GM12891 (cell line): ENCODE results near the gene SETD2.
"Not testable (repeated sequence)": the region's sequence is repeated elsewhere in the genome, so short reads cannot be mapped to it uniquely, and the experiment has no call there.

Source experiments
- DNase-seq: peaks from one replicate; pipeline ENCODE4 v3.0.0; 2011; ENCODE audit warnings: low spot score; ENCODE audit not compliant: insufficient read length
- FAIRE-seq: peaks from 2 replicates; lab custom pipeline; 2011; peaks lifted over from hg19 to GRCh38; lab: Jason Lieb, UNC
- PAX5 ChIP-seq: IDR thresholded peaks from 2 replicates; pipeline ENCODE4 v1.6.1; 2011; ENCODE audit warnings: low read length, moderate library complexity, mild to moderate bottlenecking; ENCODE audit not compliant: insufficient read depth, severe bottlenecking
- POLR2A ChIP-seq: IDR thresholded peaks from 2 replicates; pipeline ENCODE4 v1.6.1; 2011; ENCODE audit warnings: low read depth, low read length, control low read depth
- POLR2AphosphoS5 ChIP-seq: IDR thresholded peaks from 2 replicates; pipeline ENCODE4 v1.6.1; 2011; ENCODE audit warnings: low read depth, low read length, control low read depth
- POU2F2 ChIP-seq: IDR thresholded peaks from 2 replicates; pipeline ENCODE4 v1.6.1; 2011; ENCODE audit warnings: low read depth, mild to moderate bottlenecking, control low read depth, low read length, moderate library complexity
- SPI1 ChIP-seq: IDR thresholded peaks from 2 replicates; pipeline ENCODE4 v1.6.1; 2011; ENCODE audit warnings: low read depth, low read length, control low read depth
- TAF1 ChIP-seq: IDR thresholded peaks from 2 replicates; pipeline ENCODE4 v1.6.1; 2011; ENCODE audit warnings: low read depth, low read length, control low read depth

Gene SETD2

DNA sequence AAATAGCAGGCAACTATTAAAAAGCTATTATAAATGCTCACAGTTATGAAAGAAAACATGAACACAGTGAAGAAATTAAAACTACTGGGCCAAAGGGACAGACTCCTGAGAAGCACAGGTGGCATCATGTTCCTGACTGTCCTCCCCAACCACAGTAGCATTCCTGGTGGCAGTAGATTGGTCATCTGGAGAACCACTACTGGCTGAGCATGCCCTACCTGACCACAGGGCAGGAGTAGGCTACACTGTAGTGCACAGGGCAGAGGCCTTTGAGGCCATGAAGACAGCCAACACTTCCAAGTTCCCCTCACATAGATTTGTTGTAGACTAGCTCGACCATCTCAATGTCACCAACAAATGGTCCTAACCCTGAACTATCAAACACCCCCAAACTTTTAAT lies 135.2 kb downstream of the SETD2 start:
- FAIRE-seq (peak; percentile 9), DNase-seq (no peak)
- TF ChIP-seq POLR2AphosphoS5 (no peak), PAX5 (no peak), SPI1 (no peak), POLR2A (no peak)

DNA sequence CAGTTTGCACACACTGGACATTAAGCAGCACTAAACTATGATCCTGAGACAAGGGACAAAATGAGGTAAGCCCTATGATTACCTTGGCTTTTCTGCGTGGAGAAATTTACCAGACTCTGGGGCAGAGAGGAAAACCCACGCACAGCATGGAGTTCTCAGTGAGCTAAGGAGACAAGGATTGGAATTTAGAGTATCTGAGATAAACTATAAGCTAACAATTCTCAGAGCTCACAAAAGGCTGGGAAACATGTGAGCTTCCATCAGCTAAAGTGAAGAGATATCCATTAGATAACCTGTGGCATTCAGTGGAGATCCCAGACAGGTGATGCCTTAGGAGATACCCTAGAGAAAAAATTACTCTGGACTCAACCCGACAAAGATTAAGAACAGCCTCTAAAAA lies 135.8 kb downstream of the SETD2 start:
- FAIRE-seq, result no peak
- no peak for DNase-seq
- TF ChIP-seq POLR2A, result no peak
- TF ChIP-seq PAX5, result no peak
- TF ChIP-seq POU2F2, result no peak
- no peak for TF ChIP-seq SPI1
- no peak for TF ChIP-seq TAF1

DNA sequence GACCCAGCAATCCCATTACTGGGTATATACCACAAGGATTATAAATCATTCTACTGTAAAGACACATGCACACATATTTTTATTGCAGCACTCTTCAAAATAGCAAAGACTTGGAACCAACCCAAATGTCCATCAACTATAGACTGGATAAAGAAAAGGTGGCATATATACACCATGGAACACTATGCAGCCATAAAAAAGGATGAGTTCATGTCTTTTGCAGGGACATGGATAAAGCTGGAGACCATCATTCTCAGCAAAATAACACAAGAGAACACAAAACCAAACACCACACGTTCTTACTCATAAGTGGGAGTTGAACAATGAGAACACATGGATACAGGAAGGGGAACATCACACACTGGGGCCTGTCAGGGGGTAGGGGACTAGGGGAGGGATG lies 137.5 kb downstream of the SETD2 start:
- not testable (repeated sequence) for FAIRE-seq, DNase-seq

DNA sequence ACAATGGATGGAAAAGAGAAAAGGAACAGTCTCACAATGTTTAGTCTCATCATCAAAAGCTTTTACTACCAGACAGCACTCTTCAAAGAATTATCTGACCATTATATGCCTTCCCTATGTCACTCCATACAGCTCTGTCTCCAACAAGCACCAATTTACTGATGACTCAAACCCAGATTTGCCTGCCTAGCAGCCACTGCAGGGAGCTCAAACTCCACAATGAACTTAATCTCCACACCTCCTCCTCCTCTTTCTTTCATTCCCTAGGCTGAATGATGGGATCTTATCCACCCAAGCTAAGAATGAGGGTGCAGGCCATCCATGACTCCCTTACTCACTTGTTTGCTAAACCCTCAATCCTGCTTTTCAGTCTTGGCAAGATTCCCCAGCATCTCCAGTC lies 139.0 kb downstream of the SETD2 start:
- DNase-seq (no peak), FAIRE-seq (no peak)
- no peak for TF ChIP-seq TAF1
- TF ChIP-seq POU2F2, result no peak
- TF ChIP-seq SPI1, result no peak
- TF ChIP-seq POLR2A, result no peak
- TF ChIP-seq PAX5, result no peak
- TF ChIP-seq POLR2AphosphoS5, result no peak

DNA sequence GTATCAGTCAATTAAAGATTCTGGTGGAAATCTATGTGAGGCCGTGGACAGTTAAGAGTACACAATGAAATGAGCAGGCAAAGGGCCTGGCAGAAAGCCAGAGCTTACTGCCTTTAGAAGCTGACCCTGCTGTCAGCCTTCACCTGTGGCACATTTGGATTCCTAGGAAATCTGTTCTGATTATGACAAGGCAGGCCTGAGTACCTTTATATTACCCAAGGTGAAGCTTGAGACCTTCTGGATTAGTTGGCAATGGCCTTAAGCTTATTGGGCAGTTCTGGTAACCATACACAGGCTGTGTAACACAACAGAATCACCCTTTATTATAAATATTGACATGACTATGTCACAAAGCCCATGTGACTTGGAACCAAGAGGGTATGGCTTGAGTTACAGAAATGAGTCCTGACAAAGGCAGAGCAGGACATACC lies 141.3 kb downstream of the SETD2 start:
- FAIRE-seq (no peak), DNase-seq (no peak)
- no peak for TF ChIP-seq POLR2A
- TF ChIP-seq SPI1, result no peak
- no peak for TF ChIP-seq POU2F2
- no peak for TF ChIP-seq PAX5
- TF ChIP-seq POLR2AphosphoS5, result no peak
- no peak for TF ChIP-seq TAF1

DNA sequence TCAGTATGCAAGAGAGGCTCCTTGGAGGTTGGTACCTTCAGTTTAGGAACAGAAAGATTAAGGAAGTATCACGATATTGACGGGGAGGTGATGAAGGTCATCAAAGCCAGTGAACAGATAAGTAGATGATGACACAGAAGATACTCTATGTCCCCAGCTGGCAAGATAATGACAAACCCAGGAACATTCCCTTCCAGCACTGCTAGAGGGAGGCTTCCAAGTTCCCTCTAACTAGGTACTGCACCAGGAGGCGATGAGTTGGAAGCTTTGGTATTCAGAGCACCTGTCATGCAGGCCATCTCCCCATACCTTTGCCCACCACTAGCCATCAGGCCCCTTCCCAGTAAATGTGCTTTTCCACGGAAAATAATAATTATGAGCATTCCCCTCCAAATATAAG lies 143.6 kb downstream of the SETD2 start:
- no peak for DNase-seq
- FAIRE-seq, result no peak
- TF ChIP-seq PAX5, result no peak
- no peak for TF ChIP-seq POLR2A
- no peak for TF ChIP-seq TAF1
- TF ChIP-seq POLR2AphosphoS5, result no peak
- TF ChIP-seq SPI1, result no peak
- no peak for TF ChIP-seq POU2F2

DNA sequence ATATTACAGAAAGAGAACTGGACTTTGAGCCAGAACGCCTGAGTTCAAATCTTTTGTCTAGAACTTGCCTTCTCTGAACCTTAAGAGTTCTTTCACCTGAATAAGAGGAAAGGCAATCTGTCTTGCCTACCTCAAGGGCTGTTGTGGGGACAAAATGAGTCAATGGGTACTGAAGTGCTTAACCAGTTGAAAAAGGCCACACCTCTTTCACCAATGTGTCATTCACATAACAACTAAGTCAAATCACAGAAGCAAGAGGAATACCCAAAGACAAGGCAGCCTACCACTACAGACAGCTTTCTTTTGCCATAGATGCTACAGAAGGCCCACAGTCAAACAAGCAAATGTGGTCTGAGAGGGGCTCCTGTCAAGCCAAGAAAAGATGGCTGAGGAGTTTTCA lies 144.7 kb downstream of the SETD2 start:
- TF ChIP-seq SPI1, result 0 out of 2 replicates have a peak, but pooled peaks have one; percentile 20
- TF ChIP-seq POLR2AphosphoS5, result no peak
- no peak for TF ChIP-seq PAX5
- no peak for TF ChIP-seq POLR2A
- peak; percentile 38 for DNase-seq
- FAIRE-seq, result peak; percentile 84

DNA sequence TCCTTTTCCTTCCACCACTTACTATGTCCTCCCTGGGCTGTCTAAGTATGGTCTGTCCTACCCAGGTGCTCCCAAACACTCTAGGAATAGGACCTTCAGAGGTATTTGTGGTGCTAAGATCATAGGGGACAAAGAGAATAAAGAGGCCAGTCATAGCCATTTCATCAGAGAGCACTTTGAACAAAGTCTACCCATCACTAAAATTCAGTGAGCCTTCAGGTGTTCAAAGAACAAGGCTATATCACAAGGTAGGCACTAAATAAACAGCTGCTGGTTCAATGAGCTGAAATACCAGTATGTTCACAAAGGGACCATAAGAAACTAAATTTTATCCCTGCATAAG lies 145.7 kb downstream of the SETD2 start:
- DNase-seq, result no peak
- no peak for FAIRE-seq
- no peak for TF ChIP-seq PAX5
- no peak for TF ChIP-seq POLR2A
- no peak for TF ChIP-seq POLR2AphosphoS5
- no peak for TF ChIP-seq TAF1
- no peak for TF ChIP-seq POU2F2
- TF ChIP-seq SPI1, result no peak

DNA sequence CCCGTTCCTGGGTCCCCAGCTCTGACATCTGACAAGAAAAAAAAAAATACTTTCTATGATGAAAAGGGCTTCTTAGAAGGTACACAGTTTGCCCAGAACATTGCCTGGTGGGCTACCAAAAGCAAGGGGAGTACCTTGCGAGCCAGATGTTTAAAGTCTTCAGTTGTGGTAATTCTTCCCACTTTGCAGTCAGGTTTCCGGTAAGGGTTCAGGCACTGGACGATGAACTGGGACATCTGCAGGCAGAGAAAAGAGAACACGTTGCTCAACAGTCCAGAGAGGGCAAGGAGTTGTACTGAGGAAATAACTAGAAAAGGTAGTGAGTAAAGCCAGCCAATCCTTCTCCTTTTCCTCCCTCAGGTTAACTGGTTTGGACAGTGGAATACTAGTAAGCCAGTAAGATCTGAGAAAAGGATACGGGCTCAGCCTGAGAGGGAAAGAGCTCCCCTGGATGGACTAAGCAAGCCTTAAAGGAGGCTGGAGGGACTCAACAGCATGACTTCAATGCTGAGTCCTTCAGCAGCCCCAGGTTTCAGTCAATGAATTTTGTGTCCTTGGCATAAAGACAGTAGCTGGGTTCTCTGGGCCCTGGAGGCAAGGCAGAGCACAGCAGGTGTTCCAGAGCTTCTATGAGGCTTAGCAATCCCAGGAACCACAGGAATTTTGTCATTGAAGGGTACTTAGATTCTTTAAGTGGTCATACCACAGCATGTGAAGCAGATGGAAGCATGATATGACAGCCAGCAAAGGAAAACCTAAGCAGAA lies 146.2 kb downstream of the SETD2 start:
- no peak for TF ChIP-seq SPI1
- TF ChIP-seq PAX5, result no peak
- TF ChIP-seq TAF1, result no peak
- TF ChIP-seq POU2F2, result no peak
- TF ChIP-seq POLR2AphosphoS5, result no peak
- FAIRE-seq (peak; percentile 60), DNase-seq (no peak)

DNA sequence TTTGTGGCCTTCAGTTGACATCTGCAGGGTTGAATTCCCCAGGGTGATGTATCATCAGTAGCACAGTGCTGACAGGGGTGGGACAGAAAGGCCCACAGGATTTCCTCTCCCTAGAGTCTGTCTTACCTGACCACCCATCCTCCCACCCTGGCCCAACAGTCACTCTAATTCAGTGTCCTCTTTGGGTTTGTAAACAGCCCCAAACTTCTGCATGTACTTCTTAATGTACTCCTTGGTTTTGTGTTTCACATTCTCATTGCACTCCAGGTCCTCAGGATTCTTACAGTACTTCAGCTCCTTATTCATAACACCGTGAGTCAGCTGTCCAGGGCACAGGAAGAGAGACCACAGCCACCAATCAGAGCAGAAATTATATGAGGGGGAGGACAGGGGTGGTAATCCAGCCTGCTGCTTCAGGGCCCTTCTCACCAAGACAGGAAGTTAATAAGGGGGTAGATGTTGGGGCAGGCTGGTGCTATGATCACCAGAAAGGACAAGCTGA lies 146.9 kb downstream of the SETD2 start:
- TF ChIP-seq TAF1 (no peak), SPI1 (no peak), POLR2A (no peak), POLR2AphosphoS5 (no peak), PAX5 (no peak), POU2F2 (no peak)
- peak; percentile 62 for FAIRE-seq
- peak; percentile 32 for DNase-seq
